Sigmoid colon (tissue), 7 donors: ENCODE results near the gene KIR3DL1. TPM values are rescaled to one million over a fixed set of nuclear protein-coding genes. Genes with fewer than 3 reads are reported as not detected.

Experiments
- DNase-seq: peaks from one replicate; pipeline ENCODE4 v3.0.0-alpha.2; 2019
- H3K27ac ChIP-seq, 4 donors: fragments of 200-600 bp; sonication (generic); one replicate each; pipeline ENCODE4 v1.5.1; 2016 to 2019; ENCODE audit warnings: mild to moderate bottlenecking in 1 of 4
- H3K27me3 ChIP-seq, 3 donors: fragments of 200-600 bp; sonication (generic); one replicate each; pipeline ENCODE4 v1.5.1; 2019; ENCODE audit warnings: mild to moderate bottlenecking in 1 of 3
- H3K36me3 ChIP-seq, 4 donors: fragments of 200-600 bp; sonication (generic); one replicate each; pipeline ENCODE4 v1.5.1; 2016 to 2019
- H3K4me1 ChIP-seq, 4 donors: fragments of 200-600 bp; sonication (generic); one replicate each; pipeline ENCODE4 v1.5.1; 2017 to 2019
- H3K4me3 ChIP-seq, 4 donors: fragments of 200-600 bp; sonication (generic); one replicate each; pipeline ENCODE4 v1.5.1; 2017 to 2019; ENCODE audit warnings: mild to moderate bottlenecking in 2 of 4, moderate library complexity in 1 of 4
- H3K9me3 ChIP-seq, 4 donors: fragments of 200-600 bp in 3 of 4; sonication (generic) in 3 of 4; one replicate each; pipeline versions ENCODE4 v1.5.1 to v1.6.1; 2013 to 2019
- EP300 ChIP-seq, 4 donors: sonication (generic); formaldehyde crosslinking; IDR thresholded peaks; one replicate each; pipeline ENCODE4 v1.6.1; 2017; ENCODE audit warnings: antibody characterized with exemption in 4 of 4
- POLR2A ChIP-seq, 2 donors: fragments of 450-650 bp; IDR thresholded peaks; one replicate each; pipeline ENCODE4 v1.6.1; 2016; ENCODE audit warnings: antibody characterized with exemption in 2 of 2, mild to moderate bottlenecking in 2 of 2, moderate library complexity in 2 of 2
- POLR2AphosphoS5 ChIP-seq, 4 donors: sonication (generic); formaldehyde crosslinking; IDR thresholded peaks; one replicate each; pipeline ENCODE4 v1.6.1; 2017; ENCODE audit warnings: antibody characterized with exemption in 4 of 4
- WGBS, 2 donors: extraction: QIAGEN DNeasy Blood & Tissue Kit; methylation state at CpG; one replicate each; pipeline ENCODE4 v1.1.7; 2013; 5-methylcytosine and 5-hydroxymethylcytosine counted together
- intact Hi-C: fragments of 100-400 bp; cut with DNase I; formaldehyde crosslinking; loops from one replicate; pipeline ENCODE4 v1.15.1; 2023
- polyA plus RNA-seq, 3 donors: library from polyadenylated mRNA; stranded (reverse); fragments of 200-250 nt; gene quantifications; one replicate each; pipeline ENCODE4 v1.2.3, GENCODE V29; 2013
- small RNA-seq, 3 donors: library from RNA; depleted of rRNA; stranded (forward); fragments of <200 nt; gene quantifications; one replicate each; pipeline ENCODE3, GENCODE V24; 2016
- total RNA-seq, 4 donors: library from RNA; depleted of rRNA; stranded (reverse); fragments of >200 nt; gene quantifications; one replicate each; pipeline ENCODE4 v1.1.0, GENCODE V29; 2016
- TF ChIP-seq, protein P1 (sequence below), 4 experiments: fragments of 450-650 bp in 3 of 4; fragments of 200-600 bp in 1 of 4; IDR thresholded peaks; one replicate each; pipeline ENCODE4 v1.5.1; 2016 to 2019; ENCODE audit warnings: antibody characterized with exemption in 4 of 4, mild to moderate bottlenecking in 3 of 4, moderate library complexity in 2 of 4
- donor health status: healthy with polysubstance abuse.
- donor health status: Bipolar disorder and iron deficiency.
- donor health status: healthy.

Gene KIR3DL1
- total and polyA plus RNA-seq, 7 donors = 0.04 TPM; not detected in 6

DNA sequence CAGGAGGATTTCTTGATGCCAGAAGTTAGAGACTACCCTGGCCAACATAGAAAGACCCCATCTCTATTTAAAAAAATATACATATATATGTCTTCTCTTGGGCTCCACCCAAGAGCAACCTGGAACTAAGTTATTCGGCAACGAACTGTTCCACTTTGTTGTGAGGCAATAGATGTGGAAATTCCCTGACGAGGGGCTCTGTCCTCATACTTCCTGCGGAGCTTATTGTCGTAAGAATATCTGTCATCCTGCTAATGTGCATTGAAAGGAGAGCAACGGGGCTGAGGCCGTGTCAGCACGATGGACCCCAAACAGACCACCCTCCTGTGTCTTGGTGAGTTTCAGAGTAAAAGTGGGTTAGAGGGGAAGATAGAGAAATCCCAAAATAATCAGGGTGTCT is 57.7 kb downstream of the KIR3DL1 start, which contains the start of gene FCAR:
FCAR (plus strand) TSS at position 246 of the 400 bp plus-strand sequence; CDS start at position 301, 55 bp downstream.
- TF ChIP-seq, protein P1, sequence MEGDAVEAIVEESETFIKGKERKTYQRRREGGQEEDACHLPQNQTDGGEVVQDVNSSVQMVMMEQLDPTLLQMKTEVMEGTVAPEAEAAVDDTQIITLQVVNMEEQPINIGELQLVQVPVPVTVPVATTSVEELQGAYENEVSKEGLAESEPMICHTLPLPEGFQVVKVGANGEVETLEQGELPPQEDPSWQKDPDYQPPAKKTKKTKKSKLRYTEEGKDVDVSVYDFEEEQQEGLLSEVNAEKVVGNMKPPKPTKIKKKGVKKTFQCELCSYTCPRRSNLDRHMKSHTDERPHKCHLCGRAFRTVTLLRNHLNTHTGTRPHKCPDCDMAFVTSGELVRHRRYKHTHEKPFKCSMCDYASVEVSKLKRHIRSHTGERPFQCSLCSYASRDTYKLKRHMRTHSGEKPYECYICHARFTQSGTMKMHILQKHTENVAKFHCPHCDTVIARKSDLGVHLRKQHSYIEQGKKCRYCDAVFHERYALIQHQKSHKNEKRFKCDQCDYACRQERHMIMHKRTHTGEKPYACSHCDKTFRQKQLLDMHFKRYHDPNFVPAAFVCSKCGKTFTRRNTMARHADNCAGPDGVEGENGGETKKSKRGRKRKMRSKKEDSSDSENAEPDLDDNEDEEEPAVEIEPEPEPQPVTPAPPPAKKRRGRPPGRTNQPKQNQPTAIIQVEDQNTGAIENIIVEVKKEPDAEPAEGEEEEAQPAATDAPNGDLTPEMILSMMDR (IDR thresholded peaks at IDR 0.05) = no peak
- TF ChIP-seq POLR2A (IDR thresholded peaks at IDR 0.05) (no peak), POLR2AphosphoS5 (IDR thresholded peaks at IDR 0.05) (peak in 1 of 4 donors; percentile 34), EP300 (IDR thresholded peaks at IDR 0.05) (no peak)
- Histone ChIP-seq H3K27me3 (no peaks in the 10 kb centered on the region), H3K4me3 (no peak within 1 kb of the TSS), H3K36me3 (no peaks in the 10 kb centered on the region), H3K27ac (no peak within 1 kb of the TSS), H3K9me3 (no peaks in the 10 kb centered on the region), H3K4me1 (no peaks in the 10 kb centered on the region)
- 82 to 84% methylated on average over 8 of the region's 8 CpGs for WGBS, 2 donors
- intact Hi-C loops = no loop called here
- DNase-seq = no peak

DNA sequence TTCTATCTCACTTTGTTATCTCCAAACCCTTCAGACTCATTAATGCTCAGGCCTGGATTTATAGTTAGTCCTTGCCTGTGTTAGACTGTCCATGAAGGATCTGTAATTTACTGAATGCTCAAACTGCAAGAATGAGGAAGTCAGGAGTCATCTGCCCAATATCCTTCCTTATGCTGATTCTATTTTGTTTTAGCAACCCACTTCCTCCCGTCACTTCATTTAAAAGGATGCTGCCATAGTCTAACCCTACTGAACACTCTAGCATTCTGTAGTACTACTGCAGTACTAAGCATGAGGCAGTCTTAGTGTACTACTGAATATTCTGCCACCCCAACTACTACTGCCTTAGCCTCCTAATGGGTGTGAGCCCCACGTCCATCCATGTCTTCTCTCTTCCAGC is 59.2 kb downstream of the KIR3DL1 start:
- no peak for DNase-seq
- intact Hi-C loops = no loop called here

DNA sequence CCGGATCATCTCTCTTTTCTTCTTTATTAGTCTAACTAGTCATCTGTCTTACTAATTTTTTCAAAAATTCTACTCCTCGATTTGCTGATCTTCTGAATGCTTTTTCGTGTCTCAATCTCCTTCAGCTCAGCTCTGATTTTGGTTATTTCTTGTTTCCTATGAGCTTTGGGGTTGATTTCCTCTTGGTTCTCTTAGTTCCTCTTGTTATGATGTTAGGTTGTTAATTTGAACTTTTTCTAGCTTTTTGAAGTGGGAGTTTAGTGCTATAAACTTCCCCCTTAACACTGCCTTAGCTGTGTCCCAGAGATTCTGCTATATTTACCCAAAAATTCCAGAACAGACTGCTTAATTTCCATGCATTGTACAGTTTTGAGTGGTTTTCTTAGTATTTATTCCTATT is 61.2 kb downstream of the KIR3DL1 start:
- no peak for DNase-seq
- WGBS, 2 donors = 55 to 58% methylated on average over 3 of the region's 3 CpGs
- TF ChIP-seq POLR2AphosphoS5 (IDR thresholded peaks at IDR 0.05) (no peak), POLR2A (IDR thresholded peaks at IDR 0.05) (no peak)
- Histone ChIP-seq H3K36me3 (no peaks in the 10 kb centered on the region), H3K9me3 (no peaks in the 10 kb centered on the region), H3K4me1 (no peaks in the 10 kb centered on the region), H3K27me3 (peaks cover 0 to 13% (median 0%) of the 10 kb centered on the region in 3 donors), H3K4me3 (no peak overlapping the region), H3K27ac (no peak overlapping the region)
- intact Hi-C loops = no loop called here

More for the DNA sequence above, 59.2 kb downstream of the KIR3DL1 start:
- Histone ChIP-seq H3K27ac (no peak overlapping the region), H3K27me3 (peaks cover 0 to 1% (median 0%) of the 10 kb centered on the region in 3 donors), H3K36me3 (no peaks in the 10 kb centered on the region), H3K4me3 (no peak overlapping the region), H3K4me1 (no peaks in the 10 kb centered on the region), H3K9me3 (no peaks in the 10 kb centered on the region)
- WGBS, 2 donors = 42 to 49% methylated on average over 2 of the region's 2 CpGs
- no peak for TF ChIP-seq EP300 (IDR thresholded peaks at IDR 0.05)
- TF ChIP-seq POLR2AphosphoS5 (IDR thresholded peaks at IDR 0.05) = peak in 1 of 4 donors; percentile 23
- TF ChIP-seq, protein P1 (IDR thresholded peaks at IDR 0.05) = no peak
- TF ChIP-seq POLR2A (IDR thresholded peaks at IDR 0.05) = no peak

Small RNA genes lying within 50 kb of the gene (small RNA-seq; reads per million reads assigned to genes)
- gene KIR3DP1 (0 reads per million in 3 donors), gene RNU6-222P (0 reads per million in 3 donors)

Other genes starting within 250 kb of the KIR3DL1 start
- 1 to 10 TPM in 3 of 4 donors, not detected in 1; 3.1 to 3.4 (median 3.2) TPM for gene LILRA2, start 242.7 kb upstream of the KIR3DL1 start, total RNA-seq
- gene LILRA2, start 242.7 kb upstream of the KIR3DL1 start, polyA plus RNA-seq = 1 to 10 TPM in 2 of 3 donors, under 1 TPM in 1; 0.66 to 3.2 (median 2.4) TPM
- 1 to 10 TPM in 2 of 4 donors, under 1 TPM in 2; 0.66 to 2.3 (median 0.91) TPM for gene LILRA1, start 222.8 kb upstream of the KIR3DL1 start, total RNA-seq
- gene LILRA1, start 222.8 kb upstream of the KIR3DL1 start, polyA plus RNA-seq = under 1 TPM in 1 of 3 donors, not detected in 2; 0.54 TPM
- gene LILRB1, start 186.0 kb upstream of the KIR3DL1 start, total RNA-seq = 1 to 10 TPM; 1.8 to 5.8 (median 3.0) TPM
- gene LILRB1, start 186.0 kb upstream of the KIR3DL1 start, polyA plus RNA-seq = 10 to 100 TPM in 1 of 3 donors, 1 to 10 TPM in 2; 3.7 to 11.7 (median 6.6) TPM
- 1 to 10 TPM; 1.4 to 6.4 (median 4.3) TPM for gene LILRB4, start 153.5 kb upstream of the KIR3DL1 start, total RNA-seq
- gene LILRB4, start 153.5 kb upstream of the KIR3DL1 start, polyA plus RNA-seq = 10 to 100 TPM in 2 of 3 donors, 1 to 10 TPM in 1; 3.0 to 23.8 (median 15.8) TPM
- gene KIR3DL3, start 92.0 kb upstream of the KIR3DL1 start, total RNA-seq = not detected
- gene KIR3DL3, start 92.0 kb upstream of the KIR3DL1 start, polyA plus RNA-seq = under 1 TPM in 1 of 3 donors, not detected in 2; 0.06 TPM
- not detected for gene KIR2DL3, start 78.0 kb upstream of the KIR3DL1 start, total RNA-seq
- gene KIR2DL3, start 78.0 kb upstream of the KIR3DL1 start, polyA plus RNA-seq = under 1 TPM in 1 of 3 donors, not detected in 2; 0.07 TPM
- not detected for gene KIR2DL1, start 46.7 kb upstream of the KIR3DL1 start, total RNA-seq
- gene KIR2DL1, start 46.7 kb upstream of the KIR3DL1 start, polyA plus RNA-seq = under 1 TPM in 1 of 3 donors, not detected in 2; 0.06 TPM
- not detected for gene KIR2DL4, start 12.9 kb upstream of the KIR3DL1 start, total RNA-seq
- under 1 TPM in 1 of 3 donors, not detected in 2; 0.45 TPM for gene KIR2DL4, start 12.9 kb upstream of the KIR3DL1 start, polyA plus RNA-seq
- gene KIR2DS4, start 16.2 kb downstream of the KIR3DL1 start, total RNA-seq = not detected
- under 1 TPM in 1 of 3 donors, not detected in 2; 0.10 TPM for gene KIR2DS4, start 16.2 kb downstream of the KIR3DL1 start, polyA plus RNA-seq
- not detected for gene KIR3DL2, start 34.0 kb downstream of the KIR3DL1 start, total RNA-seq
- under 1 TPM in 1 of 3 donors, not detected in 2; 0.22 TPM for gene KIR3DL2, start 34.0 kb downstream of the KIR3DL1 start, polyA plus RNA-seq
- gene FCAR, start 57.8 kb downstream of the KIR3DL1 start, total RNA-seq = 1 to 10 TPM in 1 of 4 donors, under 1 TPM in 1, not detected in 2; 0.49 to 1.2 TPM
- gene FCAR, start 57.8 kb downstream of the KIR3DL1 start, polyA plus RNA-seq = 1 to 10 TPM in 1 of 3 donors, under 1 TPM in 1, not detected in 1; 0.17 to 2.1 TPM
- not detected for gene NCR1, start 89.7 kb downstream of the KIR3DL1 start, total RNA-seq
- gene NCR1, start 89.7 kb downstream of the KIR3DL1 start, polyA plus RNA-seq = under 1 TPM in 1 of 3 donors, not detected in 2; 0.60 TPM
- gene NLRP7, start 131.1 kb downstream of the KIR3DL1 start, total RNA-seq = not detected
- gene NLRP7, start 131.1 kb downstream of the KIR3DL1 start, polyA plus RNA-seq = under 1 TPM in 1 of 3 donors, not detected in 2; 0.07 TPM
- gene NLRP2, start 149.9 kb downstream of the KIR3DL1 start, total RNA-seq = 1 to 10 TPM in 1 of 4 donors, under 1 TPM in 2, not detected in 1; 0.36 to 1.8 (median 0.55) TPM
- 1 to 10 TPM; 3.9 to 9.7 (median 5.4) TPM for gene NLRP2, start 149.9 kb downstream of the KIR3DL1 start, polyA plus RNA-seq
- gene GP6, start 221.8 kb downstream of the KIR3DL1 start, total RNA-seq = 1 to 10 TPM in 1 of 4 donors, under 1 TPM in 2, not detected in 1; 0.16 to 1.2 (median 0.83) TPM
- under 1 TPM in 1 of 3 donors, not detected in 2; 0.28 TPM for gene GP6, start 221.8 kb downstream of the KIR3DL1 start, polyA plus RNA-seq
- gene RDH13, start 246.7 kb downstream of the KIR3DL1 start, total RNA-seq = 10 to 100 TPM in 2 of 4 donors, 1 to 10 TPM in 2; 6.9 to 12.1 (median 9.9) TPM
- gene RDH13, start 246.7 kb downstream of the KIR3DL1 start, polyA plus RNA-seq = 10 to 100 TPM in 2 of 3 donors, 1 to 10 TPM in 1; 9.6 to 41.0 (median 24.3) TPM